ENCODE measurements around the gene TAF4B. TPM values are rescaled to one million over a fixed set of nuclear protein-coding genes. Genes with fewer than 3 reads are reported as not detected.

TAF4B gene
- total and polyA plus RNA-seq, 10 of the 15 experiments (the other 5 are each of a cell fraction or from before 2014, with no cell fraction given): 2.3 to 15.0 (median 12.2) TPM

DNA sequence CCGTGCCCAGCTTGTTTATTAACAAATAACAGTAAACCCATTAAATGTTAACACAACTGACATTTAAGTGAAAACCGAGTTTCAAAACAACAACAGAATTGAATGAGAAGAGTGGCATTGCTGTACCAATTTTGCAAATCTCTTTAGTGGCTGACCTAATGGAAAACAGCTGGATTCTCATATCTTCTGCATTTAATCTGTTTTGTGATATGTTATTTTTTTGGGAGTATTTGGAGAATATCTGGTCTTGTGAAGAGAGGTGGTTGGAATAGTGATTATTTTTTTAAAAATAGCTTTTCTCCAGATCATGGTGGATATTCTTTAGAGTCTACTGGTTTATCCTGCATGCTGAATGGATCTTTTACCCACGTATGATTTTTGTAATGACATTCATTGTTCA lies 51.1 kb downstream of the TAF4B start:
- CTCF ChIA-PET: interaction anchor here (0.6 to 0.7 kb wide), 2 partner anchors 21 to 531 kb away, joined by 3 read pairs; no protein-coding TSS in a partner anchor
- Histone ChIP-seq H3K4me1 (ENCODE audit: control insufficient read depth, insufficient read depth, low read length) (no peaks in the 10 kb centered on the region), H3K27me3 (replicated peaks in 1 of 2; ENCODE audit: control insufficient read depth in 2 of 2, insufficient read depth in 2 of 2, low read length in 1 of 2) (no peaks in the 10 kb centered on the region), H3K27ac (ENCODE audit: control insufficient read depth, insufficient read depth) (no peak overlapping the region), H2AFZ (ENCODE audit: control insufficient read depth, low read depth, low read length) (no peak overlapping the region), H3K4me3 (no peak overlapping the region), H3K9me3 (replicated peaks; ENCODE audit: control insufficient read depth, insufficient read depth, low read length) (peaks cover 3% of the 10 kb centered on the region; the same call in 2 of the 3 replicates), H3K9ac (ENCODE audit: control insufficient read depth, insufficient read depth, low read length) (no peak overlapping the region), H3K79me2 (ENCODE audit: control insufficient read depth, insufficient read depth, low read length) (no peaks in the 10 kb centered on the region), H3K36me3 (ENCODE audit: control insufficient read depth in 2 of 2, insufficient read depth in 2 of 2, low read length in 1 of 2) (0 out of 4 replicates have a peak, but pooled peaks cover 0 to 4% of the 10 kb centered on the region in 2 experiments), H4K20me1 (ENCODE audit: control insufficient read depth, insufficient read depth) (no peaks in the 10 kb centered on the region), H3K4me2 (ENCODE audit: control insufficient read depth, insufficient read depth) (no peak overlapping the region)
- intact Hi-C loops (cut with micrococcal nuclease; ENCODE audit: unreplicated experiment) (no loop called here), in situ Hi-C loops (cut with MboI) (no loop called here)
- BruUV-seq (replicated peaks): no TSS peak
- FAIRE-seq (no peak), DNase-seq (ENCODE audit: low read depth, low spot score) (no peak), ATAC-seq (no peak)
- POLR2A ChIA-PET: interaction anchor here (0.6 to 1.4 kb wide), 2 partner anchors 19 to 48 kb away, joined by 3 to 5 read pairs; no protein-coding TSS in a partner anchor
- SMC1A ChIA-PET (ENCODE audit: uncharacterized antibody, unreplicated experiment): interaction anchor here (1.0 to 1.7 kb wide), 3 partner anchors 12 to 57 kb away, joined by 3 to 4 read pairs (median 3); no protein-coding TSS in a partner anchor
- WGBS (ENCODE audit: insufficient coverage, insufficient replicate concordance, low lambda C conversion rate, missing lambda C conversion rate): 96% methylated on average over 3 of the region's 3 CpGs
- RAD21 ChIA-PET (ENCODE audit: unreplicated experiment): interaction anchor here (0.9 kb wide), 1 partner anchor 29 kb away, joined by 3 read pairs; no protein-coding TSS in a partner anchor
- TF ChIP-seq, protein P1, sequence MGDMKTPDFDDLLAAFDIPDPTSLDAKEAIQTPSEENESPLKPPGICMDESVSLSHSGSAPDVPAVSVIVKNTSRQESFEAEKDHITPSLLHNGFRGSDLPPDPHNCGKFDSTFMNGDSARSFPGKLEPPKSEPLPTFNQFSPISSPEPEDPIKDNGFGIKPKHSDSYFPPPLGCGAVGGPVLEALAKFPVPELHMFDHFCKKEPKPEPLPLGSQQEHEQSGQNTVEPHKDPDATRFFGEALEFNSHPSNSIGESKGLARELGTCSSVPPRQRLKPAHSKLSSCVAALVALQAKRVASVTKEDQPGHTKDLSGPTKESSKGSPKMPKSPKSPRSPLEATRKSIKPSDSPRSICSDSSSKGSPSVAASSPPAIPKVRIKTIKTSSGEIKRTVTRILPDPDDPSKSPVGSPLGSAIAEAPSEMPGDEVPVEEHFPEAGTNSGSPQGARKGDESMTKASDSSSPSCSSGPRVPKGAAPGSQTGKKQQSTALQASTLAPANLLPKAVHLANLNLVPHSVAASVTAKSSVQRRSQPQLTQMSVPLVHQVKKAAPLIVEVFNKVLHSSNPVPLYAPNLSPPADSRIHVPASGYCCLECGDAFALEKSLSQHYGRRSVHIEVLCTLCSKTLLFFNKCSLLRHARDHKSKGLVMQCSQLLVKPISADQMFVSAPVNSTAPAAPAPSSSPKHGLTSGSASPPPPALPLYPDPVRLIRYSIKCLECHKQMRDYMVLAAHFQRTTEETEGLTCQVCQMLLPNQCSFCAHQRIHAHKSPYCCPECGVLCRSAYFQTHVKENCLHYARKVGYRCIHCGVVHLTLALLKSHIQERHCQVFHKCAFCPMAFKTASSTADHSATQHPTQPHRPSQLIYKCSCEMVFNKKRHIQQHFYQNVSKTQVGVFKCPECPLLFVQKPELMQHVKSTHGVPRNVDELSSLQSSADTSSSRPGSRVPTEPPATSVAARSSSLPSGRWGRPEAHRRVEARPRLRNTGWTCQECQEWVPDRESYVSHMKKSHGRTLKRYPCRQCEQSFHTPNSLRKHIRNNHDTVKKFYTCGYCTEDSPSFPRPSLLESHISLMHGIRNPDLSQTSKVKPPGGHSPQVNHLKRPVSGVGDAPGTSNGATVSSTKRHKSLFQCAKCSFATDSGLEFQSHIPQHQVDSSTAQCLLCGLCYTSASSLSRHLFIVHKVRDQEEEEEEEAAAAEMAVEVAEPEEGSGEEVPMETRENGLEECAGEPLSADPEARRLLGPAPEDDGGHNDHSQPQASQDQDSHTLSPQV (IDR thresholded peaks at IDR 0.05): no peak
- TF ChIP-seq ZNF207 (IDR thresholded peaks at IDR 0.05; ENCODE audit: borderline replicate concordance) (no peak), RB1 (IDR thresholded peaks at IDR 0.05; ENCODE audit: borderline replicate concordance) (no peak), IRF4 (IDR thresholded peaks at IDR 0.05; ENCODE audit: low read depth, low read length) (no peak), MYC (IDR thresholded peaks at IDR 0.05; ENCODE audit: insufficient read depth, insufficient read length, insufficient replicate concordance, low read length, severe bottlenecking) (no peak), MYB (IDR thresholded peaks at IDR 0.05; ENCODE audit: borderline replicate concordance, low read depth, low read length) (no peak), KAT2A (conservative IDR thresholded peaks at IDR 0.05; ENCODE audit: control insufficient read depth, low read depth, low read length) (no peak), RAD21 (IDR thresholded peaks at IDR 0.05; ENCODE audit: insufficient read depth, low read depth, low read length) (no peak), FOS (IDR thresholded peaks at IDR 0.05; ENCODE audit: borderline replicate concordance, extremely low read depth, insufficient read length) (no peak), MTA2 (IDR thresholded peaks at IDR 0.05; ENCODE audit: low read depth) (no peak)
- TF ChIP-seq, protein P2, sequence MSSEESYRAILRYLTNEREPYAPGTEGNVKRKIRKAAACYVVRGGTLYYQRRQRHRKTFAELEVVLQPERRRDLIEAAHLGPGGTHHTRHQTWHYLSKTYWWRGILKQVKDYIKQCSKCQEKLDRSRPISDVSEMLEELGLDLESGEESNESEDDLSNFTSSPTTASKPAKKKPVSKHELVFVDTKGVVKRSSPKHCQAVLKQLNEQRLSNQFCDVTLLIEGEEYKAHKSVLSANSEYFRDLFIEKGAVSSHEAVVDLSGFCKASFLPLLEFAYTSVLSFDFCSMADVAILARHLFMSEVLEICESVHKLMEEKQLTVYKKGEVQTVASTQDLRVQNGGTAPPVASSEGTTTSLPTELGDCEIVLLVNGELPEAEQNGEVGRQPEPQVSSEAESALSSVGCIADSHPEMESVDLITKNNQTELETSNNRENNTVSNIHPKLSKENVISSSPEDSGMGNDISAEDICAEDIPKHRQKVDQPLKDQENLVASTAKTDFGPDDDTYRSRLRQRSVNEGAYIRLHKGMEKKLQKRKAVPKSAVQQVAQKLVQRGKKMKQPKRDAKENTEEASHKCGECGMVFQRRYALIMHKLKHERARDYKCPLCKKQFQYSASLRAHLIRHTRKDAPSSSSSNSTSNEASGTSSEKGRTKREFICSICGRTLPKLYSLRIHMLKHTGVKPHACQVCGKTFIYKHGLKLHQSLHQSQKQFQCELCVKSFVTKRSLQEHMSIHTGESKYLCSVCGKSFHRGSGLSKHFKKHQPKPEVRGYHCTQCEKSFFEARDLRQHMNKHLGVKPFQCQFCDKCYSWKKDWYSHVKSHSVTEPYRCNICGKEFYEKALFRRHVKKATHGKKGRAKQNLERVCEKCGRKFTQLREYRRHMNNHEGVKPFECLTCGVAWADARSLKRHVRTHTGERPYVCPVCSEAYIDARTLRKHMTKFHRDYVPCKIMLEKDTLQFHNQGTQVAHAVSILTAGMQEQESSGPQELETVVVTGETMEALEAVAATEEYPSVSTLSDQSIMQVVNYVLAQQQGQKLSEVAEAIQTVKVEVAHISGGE (CRISPR knock-in tag; IDR thresholded peaks at IDR 0.05): no peak
- TF ChIP-seq, protein P3, sequence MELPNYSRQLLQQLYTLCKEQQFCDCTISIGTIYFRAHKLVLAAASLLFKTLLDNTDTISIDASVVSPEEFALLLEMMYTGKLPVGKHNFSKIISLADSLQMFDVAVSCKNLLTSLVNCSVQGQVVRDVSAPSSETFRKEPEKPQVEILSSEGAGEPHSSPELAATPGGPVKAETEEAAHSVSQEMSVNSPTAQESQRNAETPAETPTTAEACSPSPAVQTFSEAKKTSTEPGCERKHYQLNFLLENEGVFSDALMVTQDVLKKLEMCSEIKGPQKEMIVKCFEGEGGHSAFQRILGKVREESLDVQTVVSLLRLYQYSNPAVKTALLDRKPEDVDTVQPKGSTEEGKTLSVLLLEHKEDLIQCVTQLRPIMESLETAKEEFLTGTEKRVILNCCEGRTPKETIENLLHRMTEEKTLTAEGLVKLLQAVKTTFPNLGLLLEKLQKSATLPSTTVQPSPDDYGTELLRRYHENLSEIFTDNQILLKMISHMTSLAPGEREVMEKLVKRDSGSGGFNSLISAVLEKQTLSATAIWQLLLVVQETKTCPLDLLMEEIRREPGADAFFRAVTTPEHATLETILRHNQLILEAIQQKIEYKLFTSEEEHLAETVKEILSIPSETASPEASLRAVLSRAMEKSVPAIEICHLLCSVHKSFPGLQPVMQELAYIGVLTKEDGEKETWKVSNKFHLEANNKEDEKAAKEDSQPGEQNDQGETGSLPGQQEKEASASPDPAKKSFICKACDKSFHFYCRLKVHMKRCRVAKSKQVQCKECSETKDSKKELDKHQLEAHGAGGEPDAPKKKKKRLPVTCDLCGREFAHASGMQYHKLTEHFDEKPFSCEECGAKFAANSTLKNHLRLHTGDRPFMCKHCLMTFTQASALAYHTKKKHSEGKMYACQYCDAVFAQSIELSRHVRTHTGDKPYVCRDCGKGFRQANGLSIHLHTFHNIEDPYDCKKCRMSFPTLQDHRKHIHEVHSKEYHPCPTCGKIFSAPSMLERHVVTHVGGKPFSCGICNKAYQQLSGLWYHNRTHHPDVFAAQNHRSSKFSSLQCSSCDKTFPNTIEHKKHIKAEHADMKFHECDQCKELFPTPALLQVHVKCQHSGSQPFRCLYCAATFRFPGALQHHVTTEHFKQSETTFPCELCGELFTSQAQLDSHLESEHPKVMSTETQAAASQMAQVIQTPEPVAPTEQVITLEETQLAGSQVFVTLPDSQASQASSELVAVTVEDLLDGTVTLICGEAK (IDR thresholded peaks at IDR 0.05; ENCODE audit: borderline replicate concordance): no peak

All from GM12878 (cell line).